WTC11 (cell line): ENCODE data around the gene GASK1A.

Source experiments
- TCF7 ChIP-seq: sonication (generic); formaldehyde crosslinking; IDR thresholded peaks from 2 replicates; pipeline ENCODE4 v1.8.0; 2022; ENCODE audit warnings: mild to moderate bottlenecking, low read depth, missing genetic modification reagents, moderate library complexity
- TF ChIP-seq, protein P1 (sequence below): fragments of 200-600 bp; IDR thresholded peaks from 2 replicates; pipeline ENCODE4 v1.8.0; 2022; ENCODE audit warnings: antibody characterized with exemption

DNA sequence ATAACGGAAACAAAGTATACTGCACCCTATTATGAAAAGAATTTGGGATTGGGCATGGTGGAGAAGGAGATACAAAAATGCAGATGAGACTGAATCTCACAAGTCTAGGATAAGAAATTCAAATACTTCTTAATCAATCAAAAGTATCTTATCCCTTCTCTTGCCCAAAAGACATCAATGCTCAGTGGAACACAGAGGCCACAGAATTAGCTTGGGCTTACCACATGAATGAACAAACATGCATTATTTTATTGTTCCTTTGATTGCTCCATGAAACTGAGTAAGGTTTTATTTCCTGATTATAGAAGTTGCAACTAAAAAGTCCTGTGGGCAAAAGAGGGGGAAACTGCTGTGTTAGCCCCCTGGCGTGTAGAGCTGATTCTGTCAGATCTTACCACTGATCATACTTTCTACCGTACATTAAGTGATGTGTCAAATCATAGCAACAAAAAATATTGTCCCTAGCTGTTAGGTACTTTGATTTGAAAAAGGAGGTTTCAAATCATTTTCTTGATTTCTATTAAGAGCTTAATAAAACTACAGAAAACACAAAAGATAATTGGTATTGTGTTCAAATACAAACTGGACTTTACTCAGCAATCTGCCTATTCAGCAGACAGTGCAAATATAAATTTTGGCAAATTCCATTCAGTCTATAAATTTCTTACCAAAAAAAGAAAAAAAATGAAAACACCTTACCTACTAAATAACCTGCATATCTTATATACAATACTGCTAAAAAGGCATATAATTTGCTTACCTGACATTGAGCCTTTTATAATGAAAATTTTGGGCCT, 7.9 kb upstream of the GASK1A start:
- TF ChIP-seq, protein P1, sequence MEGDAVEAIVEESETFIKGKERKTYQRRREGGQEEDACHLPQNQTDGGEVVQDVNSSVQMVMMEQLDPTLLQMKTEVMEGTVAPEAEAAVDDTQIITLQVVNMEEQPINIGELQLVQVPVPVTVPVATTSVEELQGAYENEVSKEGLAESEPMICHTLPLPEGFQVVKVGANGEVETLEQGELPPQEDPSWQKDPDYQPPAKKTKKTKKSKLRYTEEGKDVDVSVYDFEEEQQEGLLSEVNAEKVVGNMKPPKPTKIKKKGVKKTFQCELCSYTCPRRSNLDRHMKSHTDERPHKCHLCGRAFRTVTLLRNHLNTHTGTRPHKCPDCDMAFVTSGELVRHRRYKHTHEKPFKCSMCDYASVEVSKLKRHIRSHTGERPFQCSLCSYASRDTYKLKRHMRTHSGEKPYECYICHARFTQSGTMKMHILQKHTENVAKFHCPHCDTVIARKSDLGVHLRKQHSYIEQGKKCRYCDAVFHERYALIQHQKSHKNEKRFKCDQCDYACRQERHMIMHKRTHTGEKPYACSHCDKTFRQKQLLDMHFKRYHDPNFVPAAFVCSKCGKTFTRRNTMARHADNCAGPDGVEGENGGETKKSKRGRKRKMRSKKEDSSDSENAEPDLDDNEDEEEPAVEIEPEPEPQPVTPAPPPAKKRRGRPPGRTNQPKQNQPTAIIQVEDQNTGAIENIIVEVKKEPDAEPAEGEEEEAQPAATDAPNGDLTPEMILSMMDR: no peak
- no peak for TF ChIP-seq TCF7
